ENCODE data around the gene ZMYM3. TPM values are rescaled to one million over a fixed set of nuclear protein-coding genes. Genes with fewer than 3 reads are reported as not detected.

The ZMYM3 gene
- total RNA-seq, 2 experiments from 2014 or later = 23.8 to 40.3 TPM

DNA sequence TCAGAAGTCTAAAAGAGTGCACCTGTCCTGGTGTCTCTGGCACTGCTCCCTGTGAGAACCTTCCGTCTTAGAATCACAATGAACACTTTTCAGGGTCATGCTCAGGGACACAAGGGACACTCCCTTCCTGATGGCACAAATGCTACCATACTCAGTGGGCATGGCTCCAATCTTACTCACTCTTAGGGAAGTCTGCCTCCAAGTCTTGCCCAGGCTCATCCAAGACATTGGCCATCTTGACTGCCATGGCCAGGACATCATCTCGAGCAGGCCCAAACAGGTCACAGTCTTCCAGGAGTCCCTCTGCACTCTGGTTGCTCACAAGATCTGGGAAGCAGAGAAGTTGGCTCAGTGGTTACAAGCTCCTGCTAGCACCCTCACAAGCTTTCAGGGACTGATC, 8.8 kb downstream of the ZMYM3 start:
- ChIA-PET POLR2A (interaction anchor here (0.8 kb wide), 1 partner anchor 33 kb away, joined by 4 read pairs; no protein-coding TSS in a partner anchor), CTCF (ENCODE audit: unreplicated experiment) (no interaction called here)
- no TSS peak for BruUV-seq (replicated peaks)
- Histone ChIP-seq H3K9me2 (ENCODE audit: insufficient read depth, low read length) (no peaks in the 10 kb centered on the region), H3K9me3 (ENCODE audit: low read length) (no peaks in the 10 kb centered on the region), H4K20me1 (ENCODE audit: insufficient read depth, low read length) (no peaks in the 10 kb centered on the region), H2AFZ (ENCODE audit: low read length) (no peak overlapping the region), H3K4me1 (ENCODE audit: insufficient read depth, low read length, poor library complexity, severe bottlenecking) (no peaks in the 10 kb centered on the region), H3K79me2 (ENCODE audit: insufficient read depth, low read depth, low read length) (no peaks in the 10 kb centered on the region), H3K36me3 (ENCODE audit: insufficient read depth, low read length) (peaks cover 83% of the 10 kb centered on the region), H3K4me2 (ENCODE audit: low read length) (no peak overlapping the region), H3K27ac (ENCODE audit: low read depth, low read length, poor library complexity, severe bottlenecking) (no peak overlapping the region), H3K4me3 (ENCODE audit: low read depth, low read length, poor library complexity, severe bottlenecking) (no peak overlapping the region)
- intact Hi-C loops (cut with micrococcal nuclease; ENCODE audit: unreplicated experiment) = no loop called here
- TF ChIP-seq EZH2phosphoT487 (IDR thresholded peaks at IDR 0.05; ENCODE audit: borderline replicate concordance, low read depth, low read length) = no peak
- TF ChIP-seq, protein P1, sequence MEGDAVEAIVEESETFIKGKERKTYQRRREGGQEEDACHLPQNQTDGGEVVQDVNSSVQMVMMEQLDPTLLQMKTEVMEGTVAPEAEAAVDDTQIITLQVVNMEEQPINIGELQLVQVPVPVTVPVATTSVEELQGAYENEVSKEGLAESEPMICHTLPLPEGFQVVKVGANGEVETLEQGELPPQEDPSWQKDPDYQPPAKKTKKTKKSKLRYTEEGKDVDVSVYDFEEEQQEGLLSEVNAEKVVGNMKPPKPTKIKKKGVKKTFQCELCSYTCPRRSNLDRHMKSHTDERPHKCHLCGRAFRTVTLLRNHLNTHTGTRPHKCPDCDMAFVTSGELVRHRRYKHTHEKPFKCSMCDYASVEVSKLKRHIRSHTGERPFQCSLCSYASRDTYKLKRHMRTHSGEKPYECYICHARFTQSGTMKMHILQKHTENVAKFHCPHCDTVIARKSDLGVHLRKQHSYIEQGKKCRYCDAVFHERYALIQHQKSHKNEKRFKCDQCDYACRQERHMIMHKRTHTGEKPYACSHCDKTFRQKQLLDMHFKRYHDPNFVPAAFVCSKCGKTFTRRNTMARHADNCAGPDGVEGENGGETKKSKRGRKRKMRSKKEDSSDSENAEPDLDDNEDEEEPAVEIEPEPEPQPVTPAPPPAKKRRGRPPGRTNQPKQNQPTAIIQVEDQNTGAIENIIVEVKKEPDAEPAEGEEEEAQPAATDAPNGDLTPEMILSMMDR (conservative IDR thresholded peaks at IDR 0.05; ENCODE audit: low read length) = no peak
- DNase-seq (ENCODE audit: low spot score) = no peak

DNA sequence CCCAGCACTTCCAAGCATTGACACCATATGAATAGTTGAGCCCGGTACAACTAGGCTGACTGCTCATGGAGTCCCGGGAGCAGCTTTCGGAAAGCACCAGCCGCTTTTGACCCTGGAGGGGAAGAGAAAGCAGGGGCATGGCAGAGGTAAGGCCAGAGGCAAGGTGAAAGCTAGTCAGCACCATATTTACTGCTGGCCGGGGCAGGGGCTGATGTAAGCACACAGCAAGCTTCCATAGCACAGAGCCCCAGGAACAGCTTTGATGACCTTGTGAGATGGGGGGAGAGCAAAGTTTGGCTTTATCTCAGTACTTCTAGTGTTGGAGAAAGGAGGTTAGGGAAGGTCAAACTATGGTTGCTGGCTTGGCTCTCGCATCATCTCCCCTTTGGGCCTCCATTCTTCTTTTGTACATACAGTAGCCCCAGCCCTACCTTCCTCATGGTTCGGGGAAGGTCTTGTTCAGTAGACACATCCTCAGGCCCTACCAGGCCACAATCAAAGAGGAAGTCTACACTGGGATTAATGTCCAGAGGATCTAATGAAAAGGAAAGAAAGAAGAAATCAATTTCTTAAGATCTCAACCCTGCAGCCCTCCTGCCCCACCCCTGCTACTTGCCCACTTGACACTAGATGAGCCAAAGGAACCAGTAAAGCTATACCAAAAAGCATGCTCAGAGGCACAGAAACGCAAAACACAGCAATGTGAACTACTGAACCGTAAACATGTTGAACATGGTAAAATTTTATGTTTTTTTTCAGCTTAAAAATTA, 9.4 kb downstream of the ZMYM3 start:
- BruUV-seq (replicated peaks) = no TSS peak
- POLR2A ChIA-PET = interaction anchor here (0.6 kb wide), 1 partner anchor 931 kb away, joined by 4 read pairs; no protein-coding TSS in a partner anchor
- no peak overlapping the region for H3K4me2 ChIP-seq (ENCODE audit: low read length)
- no peak for TF ChIP-seq EZH2phosphoT487 (IDR thresholded peaks at IDR 0.05; ENCODE audit: borderline replicate concordance, low read depth, low read length)
- TF ChIP-seq, protein P1 (conservative IDR thresholded peaks at IDR 0.05; ENCODE audit: low read length) = no peak
- peaks cover 86% of the 10 kb centered on the region for H3K36me3 ChIP-seq (ENCODE audit: insufficient read depth, low read length)
- no peak overlapping the region for H2AFZ ChIP-seq (ENCODE audit: low read length)
- H3K9me2 ChIP-seq (ENCODE audit: insufficient read depth, low read length) = no peaks in the 10 kb centered on the region
- intact Hi-C loops (cut with micrococcal nuclease; ENCODE audit: unreplicated experiment) = no loop called here
- H3K9me3 ChIP-seq (ENCODE audit: low read length) = no peaks in the 10 kb centered on the region
- no peaks in the 10 kb centered on the region for H3K79me2 ChIP-seq (ENCODE audit: insufficient read depth, low read depth, low read length)
- CTCF ChIA-PET (ENCODE audit: unreplicated experiment) = no interaction called here
- no peak for DNase-seq (ENCODE audit: low spot score)
- H3K4me3 ChIP-seq (ENCODE audit: low read depth, low read length, poor library complexity, severe bottlenecking) = no peak overlapping the region
- no peak overlapping the region for H3K27ac ChIP-seq (ENCODE audit: low read depth, low read length, poor library complexity, severe bottlenecking)
- H4K20me1 ChIP-seq (ENCODE audit: insufficient read depth, low read length) = no peaks in the 10 kb centered on the region
- H3K4me1 ChIP-seq (ENCODE audit: insufficient read depth, low read length, poor library complexity, severe bottlenecking) = no peaks in the 10 kb centered on the region

DNA sequence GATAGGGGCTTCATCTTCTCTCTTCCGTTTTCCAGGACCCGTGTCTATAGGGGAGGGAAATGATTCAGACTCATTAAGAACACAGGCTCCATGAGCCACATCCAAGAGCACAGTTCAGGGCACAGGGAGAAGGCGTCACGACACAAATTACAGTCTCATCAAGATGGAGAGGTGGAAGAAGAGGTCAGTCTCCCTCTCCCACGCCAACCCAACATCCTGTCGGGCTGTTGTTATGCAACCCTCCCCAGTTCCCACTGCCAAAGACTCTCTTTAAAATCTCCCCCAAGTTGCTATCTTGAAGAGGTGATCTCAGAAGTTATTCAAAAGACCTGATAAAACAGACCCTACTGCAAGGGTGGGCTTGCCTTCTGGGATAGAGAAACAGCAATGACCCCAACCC, 12.6 kb downstream of the ZMYM3 start:
- no peak overlapping the region for H3K27ac ChIP-seq (ENCODE audit: low read depth, low read length, poor library complexity, severe bottlenecking)
- TF ChIP-seq, protein P1 (conservative IDR thresholded peaks at IDR 0.05; ENCODE audit: low read length) = no peak
- TF ChIP-seq EZH2phosphoT487 (IDR thresholded peaks at IDR 0.05; ENCODE audit: borderline replicate concordance, low read depth, low read length) = no peak
- H2AFZ ChIP-seq (ENCODE audit: low read length) = no peak overlapping the region
- no peaks in the 10 kb centered on the region for H4K20me1 ChIP-seq (ENCODE audit: insufficient read depth, low read length)
- H3K9me3 ChIP-seq (ENCODE audit: low read length) = no peaks in the 10 kb centered on the region
- peaks cover 61% of the 10 kb centered on the region for H3K36me3 ChIP-seq (ENCODE audit: insufficient read depth, low read length)
- H3K4me1 ChIP-seq (ENCODE audit: insufficient read depth, low read length, poor library complexity, severe bottlenecking) = no peaks in the 10 kb centered on the region
- H3K9me2 ChIP-seq (ENCODE audit: insufficient read depth, low read length) = no peaks in the 10 kb centered on the region
- no peak overlapping the region for H3K4me3 ChIP-seq (ENCODE audit: low read depth, low read length, poor library complexity, severe bottlenecking)
- H3K4me2 ChIP-seq (ENCODE audit: low read length) = no peak overlapping the region
- DNase-seq (ENCODE audit: low spot score) = no peak
- ChIA-PET CTCF (ENCODE audit: unreplicated experiment) (no interaction called here), POLR2A (no interaction called here)
- no TSS peak for BruUV-seq (replicated peaks)
- no peaks in the 10 kb centered on the region for H3K79me2 ChIP-seq (ENCODE audit: insufficient read depth, low read depth, low read length)
- intact Hi-C loops (cut with micrococcal nuclease; ENCODE audit: unreplicated experiment) = no loop called here
